ENCODE measurements around the gene NMB.
"Not testable (repeated sequence)": the region's sequence is repeated elsewhere in the genome, so short reads cannot be mapped to it uniquely, and the experiment has no call there.

DNA sequence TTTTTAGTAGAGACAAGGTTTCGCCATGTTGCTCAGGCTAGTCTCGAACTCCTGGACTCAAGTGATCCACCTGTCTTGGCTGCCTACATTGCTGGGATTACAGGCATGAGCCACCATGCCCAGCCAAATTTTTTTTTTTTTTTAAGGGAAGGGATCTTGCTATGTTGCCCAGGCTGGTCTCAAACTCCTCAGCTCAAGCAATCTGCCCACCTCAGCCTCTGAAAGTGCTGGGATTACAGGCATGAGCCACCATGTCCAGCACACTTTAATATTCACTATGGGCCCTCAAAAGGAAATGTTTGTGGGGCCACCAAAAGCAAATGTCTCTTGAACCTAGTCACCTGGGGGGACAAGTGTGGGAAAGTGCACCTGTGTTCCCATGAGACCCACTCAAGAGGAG is 15.4 kb downstream of the NMB start:
- not testable (repeated sequence) for TF ChIP-seq POLR2A, CTCF (IDR thresholded peaks at IDR 0.05)

All from thyroid gland (tissue), 4 donors.